ENCODE measurements around the gene PRR15L. TPM values are rescaled to one million over a fixed set of nuclear protein-coding genes. Genes with fewer than 3 reads are reported as not detected.

Gene PRR15L
- total and polyA plus RNA-seq, 7 donors: 0.04 to 0.17 TPM; not detected in 5

- 52 to 68% (median 55%) methylated on average over 10 of the region's 10 CpGs for WGBS, 3 donors
- no peaks in the 10 kb centered on the region for H3K27me3 ChIP-seq (ENCODE audit: insufficient read depth in 3 of 3, low read length in 2 of 3)
- H3K4me1 ChIP-seq: no peaks in the 10 kb centered on the region
- H3K36me3 ChIP-seq (ENCODE audit: insufficient read depth in 1 of 2, low read depth in 1 of 2): peaks cover 0 to 63% of the 10 kb centered on the region in 2 donors
- no peaks in the 10 kb centered on the region for H3K9me3 ChIP-seq
- H3K4me3 ChIP-seq: no peak overlapping the region
- DNase-seq (peak in 1 of 2 donors; percentile 62), ATAC-seq (peak in 2 of 4 donors; percentile 27 to 52)
- intact Hi-C loops (cut with DNase I): no loop called here
- no peak for TF ChIP-seq CTCF (IDR thresholded peaks at IDR 0.05)
- H3K27ac ChIP-seq: no peak overlapping the region
Observed at GRCh38 chr17:47929218-47930000, 28.3 kb downstream of the PRR15L start.

GRCh38 chr17:47928415-47928814 is 29.3 kb downstream of the PRR15L start:
- no peaks in the 10 kb centered on the region for H3K4me1 ChIP-seq
- DNase-seq (no peak), ATAC-seq (no peak)
- H3K27me3 ChIP-seq (ENCODE audit: insufficient read depth in 3 of 3, low read length in 2 of 3): no peaks in the 10 kb centered on the region
- peaks cover 0 to 73% of the 10 kb centered on the region in 2 donors for H3K36me3 ChIP-seq (ENCODE audit: insufficient read depth in 1 of 2, low read depth in 1 of 2)
- no peak overlapping the region for H3K27ac ChIP-seq
- no peak for TF ChIP-seq CTCF (IDR thresholded peaks at IDR 0.05)
- no peaks in the 10 kb centered on the region for H3K9me3 ChIP-seq
- intact Hi-C loops (cut with DNase I): no loop called here
- 73 to 94% (median 79%) methylated on average over 2 of the region's 2 CpGs for WGBS, 3 donors
- no peak overlapping the region for H3K4me3 ChIP-seq

- Histone ChIP-seq H3K9me3 (no peaks in the 10 kb centered on the region), H3K36me3 (ENCODE audit: insufficient read depth in 1 of 2, low read depth in 1 of 2) (peaks cover 0 to 78% of the 10 kb centered on the region in 2 donors), H3K27me3 (ENCODE audit: insufficient read depth in 3 of 3, low read length in 2 of 3) (no peaks in the 10 kb centered on the region), H3K4me3 (no peak overlapping the region), H3K27ac (no peak overlapping the region), H3K4me1 (no peaks in the 10 kb centered on the region)
- DNase-seq (peak in 1 of 2 donors; percentile 50), ATAC-seq (no peak)
- 92 to 94% (median 93%) methylated on average over 20 of the region's 20 CpGs for WGBS, 3 donors
- intact Hi-C loops (cut with DNase I): no loop called here
- no peak for TF ChIP-seq CTCF (IDR thresholded peaks at IDR 0.05)
Observed at GRCh38 chr17:47927821-47928400, 29.8 kb downstream of the PRR15L start.

- no peak for ATAC-seq
- no peak for TF ChIP-seq CTCF (IDR thresholded peaks at IDR 0.05)
- DNase-seq: no peak
- Histone ChIP-seq H3K4me3 (no peak overlapping the region), H3K9me3 (no peaks in the 10 kb centered on the region), H3K36me3 (ENCODE audit: insufficient read depth in 1 of 2, low read depth in 1 of 2) (peaks cover 0 to 94% of the 10 kb centered on the region in 2 donors), H3K27ac (no peak overlapping the region), H3K4me1 (no peaks in the 10 kb centered on the region), H3K27me3 (ENCODE audit: insufficient read depth in 3 of 3, low read length in 2 of 3) (no peaks in the 10 kb centered on the region)
- 87 to 90% (median 90%) methylated on average over 3 of the region's 3 CpGs for WGBS, 3 donors
- intact Hi-C loops (cut with DNase I): no loop called here
Observed at GRCh38 chr17:47925678-47925988, 32.0 kb downstream of the PRR15L start.

All from psoas muscle (tissue), 8 donors.